ENCODE results near the gene LGALS9C.
"Not testable (repeated sequence)": the region's sequence is repeated elsewhere in the genome, so short reads cannot be mapped to it uniquely, and the experiment has no call there.

GRCh38 chr17:18497044-18497443 lies 20.5 kb downstream of the LGALS9C start:
- not testable (repeated sequence) for TF ChIP-seq EZH2phosphoT487 (conservative IDR thresholded peaks at IDR 0.05; ENCODE audit: low read length); CTCF (IDR thresholded peaks at IDR 0.05; ENCODE audit: insufficient read depth, low read length, poor library complexity, severe bottlenecking)
